Stimulated activated CD4-positive, alpha-beta T cell treated with anti-CD3 and anti-CD28 coated beads, Interleukin-12 subunit alpha, Interleukin-12 subunit beta, amount 100 ng/mL, for 48 hours (primary cell): ENCODE results near the gene THUMPD2.
"Not testable (repeated sequence)": the region's sequence is repeated elsewhere in the genome, so short reads cannot be mapped to it uniquely, and the experiment has no call there.

Experiments
- DNase-seq, 3 donors: peaks; one replicate each; pipeline ENCODE4 v3.0.0-alpha.2; 2020; ENCODE audit warnings: low read depth in 2 of 3, low spot score in 1 of 3

Gene THUMPD2

DNA sequence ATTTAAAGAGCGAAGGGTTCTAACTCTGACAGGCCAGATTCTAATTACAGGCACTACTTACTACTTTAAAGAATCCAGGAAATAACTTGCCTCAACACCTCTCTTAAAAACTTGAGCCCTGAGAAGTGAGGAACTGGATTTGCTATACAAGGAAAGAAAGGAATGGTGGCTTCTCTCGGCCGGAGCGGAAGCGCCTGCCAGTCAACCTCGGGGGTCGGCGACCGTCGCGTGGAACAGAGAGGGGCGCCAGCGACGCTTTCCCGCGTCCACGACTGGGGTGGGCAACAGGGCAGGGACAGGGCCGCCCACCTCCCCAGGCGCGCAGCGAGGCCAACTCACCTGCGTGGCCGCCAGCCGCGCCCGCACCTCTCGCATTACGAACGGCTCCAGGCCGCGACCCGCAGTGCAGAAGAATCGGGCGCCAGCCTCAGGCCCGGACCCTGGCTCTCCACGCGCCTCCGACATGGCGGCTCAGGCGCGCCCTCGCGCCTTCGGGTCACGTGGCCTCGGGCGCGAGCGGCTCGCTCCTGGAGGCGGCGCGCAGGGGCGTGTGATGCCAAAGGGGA lies at the start of gene THUMPD2:
THUMPD2 (minus strand) TSS at position 484 of the 566 bp plus-strand sequence; CDS start at position 465, 19 bp downstream.
- DNase-seq: peak; percentile 7 to 55 (median 36)

DNA sequence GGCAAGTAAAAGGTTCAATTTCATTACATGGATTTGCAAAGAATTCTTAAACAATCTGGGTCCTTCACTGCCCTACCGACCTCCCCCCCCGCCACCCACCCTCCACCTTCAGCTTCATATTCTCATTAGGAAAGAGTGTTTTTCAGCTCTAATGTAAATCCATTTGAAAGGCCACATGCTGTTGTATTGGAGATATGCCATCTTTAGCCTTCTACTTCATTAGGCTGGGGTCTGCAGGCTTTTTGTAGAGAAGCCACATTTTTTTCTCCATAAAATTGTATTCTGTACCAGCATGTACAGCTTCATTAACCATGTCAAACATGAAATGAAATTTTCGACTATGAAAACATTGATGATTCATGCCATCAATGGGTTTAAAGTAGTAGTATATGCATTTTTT lies 42.8 kb upstream of the THUMPD2 start:
- no peak for DNase-seq

- no peak for DNase-seq
Measured at GRCh38 chr2:39816845-39817244, 37.8 kb upstream of the THUMPD2 start.

GRCh38 chr2:39816428-39816827 lies 37.4 kb upstream of the THUMPD2 start:
- no peak for DNase-seq

- no peak for DNase-seq
Measured at GRCh38 chr2:39805936-39806608, 27.0 kb upstream of the THUMPD2 start.

DNA sequence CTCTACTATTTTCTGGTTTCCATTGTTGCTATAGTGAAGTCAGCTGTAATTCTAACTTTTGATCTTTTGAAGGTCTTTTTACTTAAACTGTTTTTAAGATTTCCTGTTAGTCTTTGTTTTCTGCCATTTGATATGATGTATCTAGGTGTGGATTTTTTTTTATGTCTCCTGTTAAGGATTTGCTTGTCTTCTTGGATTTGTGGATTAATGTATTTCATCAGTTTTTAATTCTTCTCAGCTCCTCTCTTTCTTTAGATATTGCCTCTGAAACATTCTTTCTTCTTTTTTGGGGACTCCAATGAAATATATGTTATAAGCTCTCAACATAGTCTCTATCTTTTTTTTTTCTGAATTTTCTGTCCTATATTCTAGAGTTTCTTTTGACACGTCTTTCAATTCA lies 24.8 kb upstream of the THUMPD2 start:
- DNase-seq: no peak

GRCh38 chr2:39800752-39801151 lies 21.7 kb upstream of the THUMPD2 start:
- no peak for DNase-seq

DNA sequence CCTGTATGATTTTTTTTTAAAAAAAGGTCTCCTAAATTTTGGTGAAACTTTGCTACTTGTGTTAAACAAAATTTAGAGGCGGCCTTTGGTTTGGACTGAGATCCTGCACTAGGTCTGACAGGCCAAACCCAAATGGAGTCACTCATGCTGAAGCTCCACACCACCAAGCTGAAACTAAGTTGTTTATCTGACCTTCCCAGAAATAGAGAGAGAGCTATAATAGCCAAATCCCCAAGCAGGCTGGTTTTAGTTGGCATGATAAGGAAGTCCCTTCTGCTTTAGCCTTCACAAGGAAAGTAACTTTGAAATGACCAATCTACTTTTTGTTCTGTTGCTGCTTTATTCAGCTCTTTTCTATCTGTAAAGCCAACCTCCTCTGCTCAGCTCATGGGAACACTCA lies 17.1 kb upstream of the THUMPD2 start:
- DNase-seq: no peak

- not testable (repeated sequence) for DNase-seq
Measured at GRCh38 chr2:39790216-39790818, 11.3 kb upstream of the THUMPD2 start.

DNA sequence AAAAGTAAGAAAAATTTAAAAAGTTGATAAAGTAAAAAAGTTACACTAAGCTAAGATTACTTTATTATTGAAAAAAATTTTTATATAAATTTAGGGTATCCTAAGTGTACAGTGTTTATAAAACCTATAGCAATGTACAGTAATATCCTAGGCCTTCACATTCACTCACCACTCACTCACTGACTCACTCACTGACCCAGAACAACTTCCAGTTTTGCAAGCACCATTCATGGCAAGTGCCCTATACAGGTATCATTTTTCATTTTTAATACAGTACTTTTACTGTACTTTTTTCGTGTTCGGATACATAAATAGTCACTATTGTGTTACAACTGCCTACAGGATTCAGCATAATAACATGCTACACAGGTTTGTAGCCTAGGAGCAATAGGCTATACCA lies 8.9 kb upstream of the THUMPD2 start:
- no peak for DNase-seq

GRCh38 chr2:39786761-39787522 lies 7.9 kb upstream of the THUMPD2 start:
- DNase-seq: no peak

DNA sequence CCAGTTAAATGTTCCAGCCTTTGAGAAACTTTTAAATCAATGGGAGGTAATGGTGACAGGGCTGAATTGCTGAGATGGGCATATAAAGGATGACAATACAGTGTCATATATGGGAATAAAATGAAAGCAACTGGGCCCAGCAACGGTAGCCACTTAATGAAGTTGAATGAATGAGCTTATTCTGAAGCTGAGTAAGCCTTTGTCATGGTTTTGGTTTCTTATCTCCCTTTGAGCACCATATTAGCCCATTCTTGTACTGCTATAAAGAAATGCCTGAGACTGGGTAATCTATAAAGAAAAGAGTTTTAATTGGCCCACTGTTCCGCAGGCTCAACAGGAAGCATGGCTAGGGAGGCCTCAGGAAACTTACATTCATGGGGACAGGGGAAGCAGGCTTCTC lies 3.5 kb upstream of the THUMPD2 start:
- DNase-seq: no peak

- no peak for DNase-seq
Measured at GRCh38 chr2:39781697-39782096, 2.6 kb upstream of the THUMPD2 start.

DNA sequence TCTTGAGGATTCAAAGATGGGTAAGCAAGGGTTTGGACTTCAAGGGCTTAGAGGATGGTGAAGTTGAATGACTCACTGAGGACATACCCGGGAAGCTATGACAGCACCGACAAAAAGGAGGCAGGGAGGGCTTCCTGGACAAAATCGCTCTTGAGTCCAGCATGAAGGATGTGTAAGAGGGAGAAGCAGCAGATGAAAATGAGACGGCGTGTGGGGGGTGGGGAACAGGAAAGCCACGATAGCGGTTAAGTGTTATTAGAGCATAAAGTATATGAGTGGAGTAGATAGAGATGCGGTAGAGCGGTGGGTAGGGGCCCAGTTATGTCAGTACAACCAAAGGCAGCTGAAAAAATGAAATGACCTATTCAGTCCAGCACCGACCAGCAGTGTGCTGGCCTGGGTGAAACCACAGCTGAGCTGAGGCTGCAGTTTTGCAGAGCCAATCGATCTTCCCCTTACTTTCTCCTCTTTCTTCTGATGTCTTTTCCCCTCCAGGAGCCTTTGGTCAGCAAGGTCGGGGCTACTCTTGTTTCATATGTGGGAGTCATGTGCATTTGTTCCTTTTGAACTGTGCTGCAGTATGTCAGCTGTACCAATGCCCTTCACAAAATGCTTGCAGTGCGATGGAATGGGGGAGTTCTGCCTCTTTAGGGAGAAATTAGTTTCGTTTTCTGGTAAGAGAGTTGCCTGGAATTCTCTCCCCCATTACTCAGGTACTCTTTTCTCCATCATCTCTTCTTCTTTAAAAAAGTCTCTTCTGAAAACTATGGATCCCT lies 2.0 kb upstream of the THUMPD2 start:
- DNase-seq: no peak

- no peak for DNase-seq
Measured at GRCh38 chr2:39779927-39780326, 869 bp upstream of the THUMPD2 start.

GRCh38 chr2:39779341-39779851 lies 338 bp upstream of the THUMPD2 start:
- peak in 1 of 3 donors; percentile 42 for DNase-seq

DNA sequence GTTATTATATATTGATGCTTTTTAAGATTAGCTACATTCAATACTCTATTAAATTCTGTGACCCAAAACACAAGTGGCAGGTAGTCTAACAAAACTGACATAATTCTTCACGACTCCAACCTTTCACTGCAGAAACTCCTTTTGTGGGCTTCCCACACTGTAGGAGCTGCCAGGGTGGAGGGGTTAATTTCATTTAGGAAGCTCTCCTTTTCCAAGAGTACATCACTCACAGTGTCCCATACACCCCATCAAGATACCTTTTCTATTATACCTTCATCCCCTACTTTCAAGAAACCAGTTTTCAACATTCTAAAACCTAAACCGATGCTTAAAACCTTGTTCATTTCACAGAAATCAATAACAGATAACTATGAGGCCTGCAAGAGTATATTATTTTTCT lies 825 bp downstream of the THUMPD2 start:
- no peak for DNase-seq

DNA sequence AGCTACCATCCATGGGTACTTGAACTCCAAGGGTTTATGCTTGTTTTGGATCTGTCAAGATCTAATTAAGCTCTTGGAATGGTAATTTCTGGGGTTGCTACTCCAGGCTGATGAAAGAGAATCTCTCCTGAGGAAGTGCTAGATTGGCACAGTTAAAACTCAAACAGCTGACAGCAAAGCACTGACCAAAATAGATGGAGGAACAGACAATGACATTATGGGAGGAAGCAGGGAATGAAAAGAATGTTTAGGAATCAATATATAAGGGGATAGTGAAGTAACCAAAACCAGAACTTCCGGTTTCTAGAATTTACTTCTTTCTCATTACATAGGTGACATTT lies 6.3 kb downstream of the THUMPD2 start:
- DNase-seq: no peak

DNA sequence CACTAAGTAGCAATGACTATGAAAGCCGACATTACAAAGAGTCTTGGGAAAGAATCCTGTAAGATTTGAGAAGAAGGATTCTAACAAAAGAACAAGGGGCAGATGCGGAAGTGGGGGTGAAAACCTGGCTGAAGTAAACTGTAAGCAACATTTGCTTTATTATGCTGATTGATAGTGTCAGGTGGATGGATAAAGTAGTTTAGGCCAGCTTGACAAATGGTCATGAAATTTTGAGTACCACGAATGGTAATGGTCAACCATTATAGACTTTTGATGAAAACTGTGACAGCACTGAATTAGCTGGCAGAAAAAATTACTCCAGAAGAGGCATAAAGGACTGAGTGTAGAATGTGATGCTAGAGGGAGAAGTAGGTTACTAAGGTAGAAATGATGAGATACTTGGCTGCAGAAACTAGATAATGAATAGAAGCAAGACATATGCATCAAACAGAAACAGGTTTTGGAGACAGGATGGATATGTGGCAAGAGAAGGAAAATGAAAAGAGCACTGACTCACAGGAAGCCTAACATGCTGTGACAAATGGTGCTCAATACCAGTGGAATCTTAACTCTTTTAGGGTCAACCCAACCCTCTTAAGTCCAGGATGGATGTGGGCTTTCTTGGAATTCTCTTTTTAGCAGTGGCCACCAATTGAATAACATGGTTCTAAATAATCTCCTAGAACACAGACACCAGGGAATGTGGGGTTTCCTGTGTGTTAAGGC lies 6.8 kb downstream of the THUMPD2 start:
- no peak for DNase-seq

- DNase-seq: no peak
Measured at GRCh38 chr2:39762448-39762847, 16.6 kb downstream of the THUMPD2 start.
